Prostate gland (tissue), 2 donors: Measurements from ENCODE around the gene BHLHE40. TPM values are rescaled to one million over a fixed set of nuclear protein-coding genes. Genes with fewer than 3 reads are reported as not detected.

Source experiments
- DNase-seq: peaks from one replicate; pipeline ENCODE4 v3.0.0-alpha.2; 2019; ENCODE audit warnings: low spot score
- H3K27ac ChIP-seq, 2 donors: fragments of 200-600 bp; sonication (generic); 2 replicates each; pipeline ENCODE4 v1.5.1; 2017 to 2019
- H3K27me3 ChIP-seq: fragments of 200-600 bp; sonication (generic); replicated peaks from 2 replicates; pipeline ENCODE4 v1.5.1; 2019; ENCODE audit not compliant: insufficient read depth
- H3K36me3 ChIP-seq, 2 donors: fragments of 200-600 bp; sonication (generic); 1 replicate in 1 of 2; 2 replicates in 1 of 2; pipeline versions ENCODE4 v1.5.1 to v1.8.1; 2017 to 2019
- H3K4me1 ChIP-seq: fragments of 200-600 bp; sonication (generic); replicated peaks from 2 replicates; pipeline ENCODE4 v1.5.1; 2019
- H3K4me3 ChIP-seq, 2 donors: fragments of 200-600 bp; sonication (generic); 2 replicates each; pipeline ENCODE4 v1.5.1; 2017 to 2019
- H3K9me3 ChIP-seq: fragments of 200-600 bp; sonication (generic); 2 replicates; pipeline ENCODE4 v1.5.1; 2017
- CTCF ChIP-seq, 4 experiments: fragments of 200-600 bp in 2 of 4; fragments of 450-650 bp in 2 of 4; sonication (generic) in 2 of 4; IDR thresholded peaks; 1 replicate in 3 of 4; 2 replicates in 1 of 4; pipeline ENCODE4 v1.5.1; 2016 to 2019; ENCODE audit warnings: antibody characterized with exemption in 4 of 4, mild to moderate bottlenecking in 2 of 4, moderate library complexity in 2 of 4
- POLR2A ChIP-seq: fragments of 450-650 bp; IDR thresholded peaks from one replicate; pipeline ENCODE4 v1.6.1; 2016; ENCODE audit warnings: antibody characterized with exemption, mild to moderate bottlenecking
- POLR2AphosphoS5 ChIP-seq: sonication (generic); formaldehyde crosslinking; IDR thresholded peaks from one replicate; pipeline ENCODE4 v1.6.1; 2017; ENCODE audit warnings: antibody characterized with exemption
- WGBS: methylation state at CpG from one replicate; pipeline ENCODE4 v1.1.5; 2018; 5-methylcytosine and 5-hydroxymethylcytosine counted together
- intact Hi-C: fragments of 100-400 bp; cut with DNase I; formaldehyde crosslinking; loops from one replicate; pipeline ENCODE4 v1.14.2; 2022
- total RNA-seq, 2 donors: library from RNA; depleted of rRNA; stranded (reverse); fragments of >200 nt; gene quantifications; one replicate each; pipeline ENCODE4 v1.1.0, GENCODE V29; 2016

BHLHE40 gene
- total RNA-seq, 2 donors from 2014 or later, result 32.3 to 52.0 TPM

GRCh38 chr3:4936982-4937614, 42.1 kb upstream of the BHLHE40 start:
- Histone ChIP-seq H3K9me3 (no peaks in the 10 kb centered on the region), H3K27ac (no peak overlapping the region), H3K36me3 (no peaks in the 10 kb centered on the region), H3K27me3 (no peaks in the 10 kb centered on the region), H3K4me1 (no peaks in the 10 kb centered on the region), H3K4me3 (no peak overlapping the region)
- DNase-seq, result no peak
- intact Hi-C loops, result no loop called here
- no peak for TF ChIP-seq CTCF (IDR thresholded peaks at IDR 0.05)
- no peak for TF ChIP-seq POLR2A
- TF ChIP-seq POLR2AphosphoS5, result no peak
- WGBS, result 91% methylated on average over 6 of the region's 6 CpGs

- DNase-seq, result no peak
These were observed 40.8 kb upstream of the BHLHE40 start for GRCh38 chr3:4938281-4938982.

GRCh38 chr3:4939276-4939675, 40.0 kb upstream of the BHLHE40 start:
- Histone ChIP-seq H3K9me3 (no peaks in the 10 kb centered on the region), H3K4me1 (no peaks in the 10 kb centered on the region), H3K27me3 (no peaks in the 10 kb centered on the region), H3K36me3 (no peaks in the 10 kb centered on the region), H3K4me3 (no peak overlapping the region), H3K27ac (no peak overlapping the region)
- intact Hi-C loops, result no loop called here
- 80% methylated on average over 3 of the region's 3 CpGs for WGBS
- TF ChIP-seq CTCF (IDR thresholded peaks at IDR 0.05), result no peak
- TF ChIP-seq POLR2AphosphoS5, result no peak
- no peak for TF ChIP-seq POLR2A
- DNase-seq, result no peak

More at GRCh38 chr3:4938281-4938982, 40.8 kb upstream of the BHLHE40 start:
- Histone ChIP-seq H3K4me3 (no peak overlapping the region), H3K27me3 (no peaks in the 10 kb centered on the region), H3K9me3 (no peaks in the 10 kb centered on the region), H3K36me3 (no peaks in the 10 kb centered on the region), H3K4me1 (no peaks in the 10 kb centered on the region), H3K27ac (no peak overlapping the region)
- WGBS, result 78% methylated on average over 3 of the region's 3 CpGs
- TF ChIP-seq POLR2A (no peak), CTCF (IDR thresholded peaks at IDR 0.05) (no peak), POLR2AphosphoS5 (no peak)
- intact Hi-C loops, result no loop called here

GRCh38 chr3:4940985-4941384, 38.3 kb upstream of the BHLHE40 start:
- H3K27ac ChIP-seq, result no peak overlapping the region
- H3K4me3 ChIP-seq, result no peak overlapping the region
- no peaks in the 10 kb centered on the region for H3K9me3 ChIP-seq
- intact Hi-C loops, result no loop called here
- TF ChIP-seq POLR2AphosphoS5 (no peak), POLR2A (no peak), CTCF (IDR thresholded peaks at IDR 0.05) (no peak)
- no peaks in the 10 kb centered on the region for H3K36me3 ChIP-seq
- no peak for DNase-seq
- no peaks in the 10 kb centered on the region for H3K27me3 ChIP-seq
- no peaks in the 10 kb centered on the region for H3K4me1 ChIP-seq
- WGBS, result 96% methylated on average over 4 of the region's 4 CpGs

- Histone ChIP-seq H3K27me3 (no peaks in the 10 kb centered on the region), H3K9me3 (no peaks in the 10 kb centered on the region), H3K27ac (no peak overlapping the region), H3K4me1 (no peaks in the 10 kb centered on the region), H3K36me3 (no peaks in the 10 kb centered on the region), H3K4me3 (no peak overlapping the region)
- no peak for DNase-seq
- intact Hi-C loops, result no loop called here
- TF ChIP-seq POLR2AphosphoS5 (no peak), POLR2A (no peak), CTCF (IDR thresholded peaks at IDR 0.05) (no peak)
- 92% methylated on average over 1 of the region's 1 CpG for WGBS
These were observed 35.7 kb upstream of the BHLHE40 start for GRCh38 chr3:4943549-4943948.
